Mucosa of descending colon (tissue), 3 donors: ENCODE results near the gene PFAS. TPM values are rescaled to one million over a fixed set of nuclear protein-coding genes. Genes with fewer than 3 reads are reported as not detected.

Source experiments
- ATAC-seq: fragments of 200-7000 bp; cut with Tn5 transposase; one replicate; pipeline ENCODE4 v1.9.1; 2020; ENCODE audit warnings: mild to moderate bottlenecking, moderate library complexity
- DNase-seq, 3 donors: peaks; one replicate each; pipeline ENCODE4 v3.0.0-alpha.2; 2020
- H3K36me3 ChIP-seq: fragments of 200-600 bp; one replicate; pipeline ENCODE4 v1.8.0; 2021; ENCODE audit warnings: low read depth, mild to moderate bottlenecking
- H3K4me1 ChIP-seq: fragments of 200-600 bp; one replicate; pipeline ENCODE4 v1.8.0; 2021; ENCODE audit warnings: low read depth, mild to moderate bottlenecking
- H3K4me3 ChIP-seq: fragments of 200-600 bp; one replicate; pipeline ENCODE4 v1.8.0; 2021; ENCODE audit warnings: mild to moderate bottlenecking
- H3K9me3 ChIP-seq: fragments of 200-600 bp; one replicate; pipeline ENCODE4 v1.8.0; 2021; ENCODE audit warnings: mild to moderate bottlenecking
- intact Hi-C, 2 donors: fragments of 100-400 bp; cut with DNase I in 1 of 2; cut with micrococcal nuclease in 1 of 2; formaldehyde crosslinking; loops; one replicate each; pipeline versions ENCODE4 v1.11.0 to v1.11.1; 2022; cut with DNase I, micrococcal nuclease
- total RNA-seq, 3 donors: library from RNA; stranded (reverse); fragmentation: NEBNext Ultra II Directional in 2 of 3; extraction: Animal tissue kit (Norgen Biotek cat#: 25700) in 2 of 3; gene quantifications; one replicate each; pipeline versions ENCODE4 v1.2.1 to v1.2.4, GENCODE V29; 2021 to 2023
- TF ChIP-seq, protein P1 (sequence below): fragments of 200-600 bp; IDR thresholded peaks from one replicate; pipeline ENCODE4 v1.8.0; 2022; ENCODE audit warnings: antibody characterized with exemption, mild to moderate bottlenecking
- donor health status: DM: no; HTN: no; CAD: no; lungs with moderate emphysema.
- donor health status: DM: no; HTN: no; CAD: no.
- donor health status: DM: no; HTN: yes; CAD: no.

Gene PFAS
- total RNA-seq, 3 donors from 2014 or later = 18.7 to 31.7 (median 30.1) TPM

- peaks cover 10% of the 10 kb centered on the region for H3K4me1 ChIP-seq
- intact Hi-C loops = no loop called here
- no peaks in the 10 kb centered on the region for H3K36me3 ChIP-seq
- TF ChIP-seq, protein P1, sequence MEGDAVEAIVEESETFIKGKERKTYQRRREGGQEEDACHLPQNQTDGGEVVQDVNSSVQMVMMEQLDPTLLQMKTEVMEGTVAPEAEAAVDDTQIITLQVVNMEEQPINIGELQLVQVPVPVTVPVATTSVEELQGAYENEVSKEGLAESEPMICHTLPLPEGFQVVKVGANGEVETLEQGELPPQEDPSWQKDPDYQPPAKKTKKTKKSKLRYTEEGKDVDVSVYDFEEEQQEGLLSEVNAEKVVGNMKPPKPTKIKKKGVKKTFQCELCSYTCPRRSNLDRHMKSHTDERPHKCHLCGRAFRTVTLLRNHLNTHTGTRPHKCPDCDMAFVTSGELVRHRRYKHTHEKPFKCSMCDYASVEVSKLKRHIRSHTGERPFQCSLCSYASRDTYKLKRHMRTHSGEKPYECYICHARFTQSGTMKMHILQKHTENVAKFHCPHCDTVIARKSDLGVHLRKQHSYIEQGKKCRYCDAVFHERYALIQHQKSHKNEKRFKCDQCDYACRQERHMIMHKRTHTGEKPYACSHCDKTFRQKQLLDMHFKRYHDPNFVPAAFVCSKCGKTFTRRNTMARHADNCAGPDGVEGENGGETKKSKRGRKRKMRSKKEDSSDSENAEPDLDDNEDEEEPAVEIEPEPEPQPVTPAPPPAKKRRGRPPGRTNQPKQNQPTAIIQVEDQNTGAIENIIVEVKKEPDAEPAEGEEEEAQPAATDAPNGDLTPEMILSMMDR = no peak
- peak; percentile 96 for ATAC-seq
- peak within 1 kb of the TSS; percentile 57 for H3K4me3 ChIP-seq
- peak; percentile 94 to 96 (median 94) for DNase-seq
- no peaks in the 10 kb centered on the region for H3K9me3 ChIP-seq
Measured at GRCh38 chr17:8288336-8289102, 39.4 kb downstream of the PFAS start, which contains the start of gene RANGRF. Gene RANGRF (plus strand): TSS chr17:8288670. CDS start chr17:8288789, 119 bp downstream.

DNA sequence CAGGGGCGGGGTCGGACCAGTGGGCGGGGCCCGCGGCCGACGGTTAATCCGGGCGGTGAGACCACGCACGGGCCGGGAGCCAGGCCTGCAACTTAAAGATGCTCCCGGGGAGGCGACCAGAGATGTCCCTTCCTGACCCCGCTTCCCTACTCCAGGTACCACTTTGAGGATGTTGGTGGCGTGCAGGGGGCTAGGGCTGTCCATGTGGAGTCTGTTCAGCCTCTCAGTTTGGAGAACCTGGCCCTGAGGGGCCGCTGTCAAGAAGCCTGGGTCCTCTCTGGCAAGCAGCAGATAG, 40.0 kb downstream of the PFAS start:
- H3K9me3 ChIP-seq = no peaks in the 10 kb centered on the region
- TF ChIP-seq, protein P1 = no peak
- ATAC-seq = no peak
- peak overlapping the region; percentile 57 for H3K4me3 ChIP-seq
- DNase-seq = peak; percentile 82 to 86 (median 86)
- H3K36me3 ChIP-seq = no peaks in the 10 kb centered on the region
- H3K4me1 ChIP-seq = peaks cover 10% of the 10 kb centered on the region
- intact Hi-C loops = no loop called here

GRCh38 chr17:8290043-8290442, 41.0 kb downstream of the PFAS start:
- H3K4me3 ChIP-seq = no peak overlapping the region
- no peaks in the 10 kb centered on the region for H3K36me3 ChIP-seq
- TF ChIP-seq, protein P1 = no peak
- DNase-seq (no peak), ATAC-seq (no peak)
- intact Hi-C loops = no loop called here
- H3K9me3 ChIP-seq = no peaks in the 10 kb centered on the region
- H3K4me1 ChIP-seq = peaks cover 15% of the 10 kb centered on the region

GRCh38 chr17:8292639-8293395, 43.7 kb downstream of the PFAS start:
- intact Hi-C loops = no loop called here
- TF ChIP-seq, protein P1 = no peak
- ATAC-seq (no peak), DNase-seq (no peak)
- Histone ChIP-seq H3K36me3 (no peaks in the 10 kb centered on the region), H3K9me3 (no peaks in the 10 kb centered on the region), H3K4me3 (no peak overlapping the region), H3K4me1 (peaks cover 15% of the 10 kb centered on the region)

DNA sequence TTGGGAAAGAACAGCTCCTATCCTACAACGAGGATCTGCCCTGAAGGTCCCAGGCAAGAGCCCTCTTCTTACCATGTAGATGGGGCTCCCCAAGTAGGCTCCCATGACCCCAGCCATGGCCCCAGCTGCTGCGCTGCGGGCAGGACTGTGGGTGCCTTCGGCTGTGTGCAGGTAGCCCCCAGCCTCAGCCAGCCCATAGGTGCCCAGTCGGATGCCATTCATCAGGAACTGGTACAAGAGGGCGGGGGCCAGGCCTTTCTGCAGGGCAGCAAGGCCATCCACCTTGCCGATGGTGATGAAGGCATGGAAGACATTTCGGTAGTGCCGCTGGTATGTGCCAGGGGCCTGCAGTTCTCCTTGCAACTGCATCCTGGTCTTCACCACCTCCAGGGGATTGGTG, 45.3 kb downstream of the PFAS start:
- Histone ChIP-seq H3K4me3 (no peak overlapping the region), H3K4me1 (peaks cover 12% of the 10 kb centered on the region), H3K9me3 (no peaks in the 10 kb centered on the region), H3K36me3 (no peaks in the 10 kb centered on the region)
- ATAC-seq (no peak), DNase-seq (peak in 1 of 3 donors; percentile 37)
- TF ChIP-seq, protein P1 = no peak
- intact Hi-C loops = no loop called here
